GM19193 (cell line): ENCODE measurements around the gene ZNF431.

Source experiments
- POLR2A ChIP-seq: IDR thresholded peaks from 4 replicates; pipeline ENCODE4 v1.6.1; 2011; ENCODE audit not compliant: insufficient read depth, insufficient read length; ENCODE audit errors: extremely low read depth

ZNF431 gene

GRCh38 chr19:21221693-21222092, 79.9 kb downstream of the ZNF431 start:
- no peak for TF ChIP-seq POLR2A

DNA sequence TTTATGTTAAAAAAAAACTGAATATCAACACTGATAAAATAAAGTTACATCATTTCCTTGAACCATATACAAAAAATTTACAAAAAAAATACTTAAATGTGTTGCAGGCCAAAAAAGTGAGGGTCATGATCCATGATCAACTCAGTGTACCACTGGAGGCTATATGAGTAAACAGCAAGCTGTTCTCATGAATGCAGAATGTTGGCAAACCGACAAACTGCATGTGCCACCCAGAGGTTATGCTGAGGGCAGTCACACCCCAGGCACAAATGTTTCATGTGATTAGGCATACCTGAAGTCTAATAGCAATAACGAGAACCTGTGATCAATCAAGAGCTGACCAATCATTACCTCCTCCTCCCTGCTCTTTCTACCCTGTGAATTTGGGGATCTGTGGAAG, 91.9 kb downstream of the ZNF431 start:
- no peak for TF ChIP-seq POLR2A

DNA sequence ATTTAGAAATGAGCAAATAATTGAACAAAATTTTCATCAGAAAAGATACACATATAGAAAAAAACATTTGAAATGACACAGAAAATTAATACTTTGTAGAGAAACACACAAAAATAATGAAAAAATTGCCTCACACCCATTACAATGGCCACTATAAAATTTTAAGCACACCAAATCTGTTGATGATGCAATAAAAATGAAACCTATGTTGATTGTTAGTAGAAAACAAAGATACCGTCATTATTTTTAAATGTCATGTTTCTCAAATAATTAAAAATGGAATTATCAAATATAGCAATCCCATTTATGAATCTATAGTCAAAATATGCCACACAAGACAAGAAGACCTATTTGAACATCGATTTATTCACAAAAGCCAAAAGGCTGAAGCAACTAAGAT, 96.8 kb downstream of the ZNF431 start:
- no peak for TF ChIP-seq POLR2A
